Retina (tissue), 1 donor: Measurements from ENCODE around the gene PNLIPRP3.

Experiments used
- DNase-seq: peaks from one replicate; pipeline ENCODE4 v3.0.0-alpha.2; 2016

PNLIPRP3 gene

GRCh38 chr10:116521424-116522290, 94.0 kb downstream of the PNLIPRP3 start:
- DNase-seq, result peak; percentile 18

GRCh38 chr10:116522803-116523381, 95.2 kb downstream of the PNLIPRP3 start:
- no peak for DNase-seq

- no peak for DNase-seq
Observed at GRCh38 chr10:116524736-116525135, 97.1 kb downstream of the PNLIPRP3 start.

- DNase-seq, result no peak
Observed at GRCh38 chr10:116526219-116526618, 98.6 kb downstream of the PNLIPRP3 start.
